ENCODE measurements around the gene ANKH. TPM values are rescaled to one million over a fixed set of nuclear protein-coding genes. Genes with fewer than 3 reads are reported as not detected.

Gene ANKH
- polyA plus RNA-seq, 4 donors = 33.0 to 82.2 (median 41.9) TPM

- H3K36me3 ChIP-seq (ENCODE audit: control insufficient read depth in 3 of 3, insufficient read depth in 2 of 3, low read depth in 1 of 3, low read length in 3 of 3) = peaks cover 20 to 37% (median 35%) of the 10 kb centered on the region in 3 donors
Measured at GRCh38 chr5:14695152-14695551, 176.4 kb downstream of the ANKH start.

GRCh38 chr5:14693070-14693469 lies 178.5 kb downstream of the ANKH start:
- peaks cover 20 to 37% (median 36%) of the 10 kb centered on the region in 3 donors for H3K36me3 ChIP-seq (ENCODE audit: control insufficient read depth in 3 of 3, insufficient read depth in 2 of 3, low read depth in 1 of 3, low read length in 3 of 3)
- 96 to 98% (median 98%) methylated on average over 5 of the region's 5 CpGs for WGBS, 3 donors
- no peak overlapping the region for H3K4me3 ChIP-seq (ENCODE audit: low read depth in 1 of 3, low read length in 3 of 3)
- H3K27me3 ChIP-seq (ENCODE audit: control insufficient read depth in 3 of 3, insufficient read depth in 3 of 3, low read length in 3 of 3) = no peaks in the 10 kb centered on the region
- DNase-seq = no peak
- no peaks in the 10 kb centered on the region for H3K4me1 ChIP-seq (ENCODE audit: control insufficient read depth in 3 of 3, insufficient read depth in 2 of 3, low read depth in 1 of 3, low read length in 2 of 3)
- H3K27ac ChIP-seq (ENCODE audit: low read depth in 1 of 3, low read length in 2 of 3) = no peak overlapping the region
- FAIRE-seq = no peak
- peaks cover 0 to 10% of the 10 kb centered on the region in 2 donors for H3K9me3 ChIP-seq (ENCODE audit: control insufficient read depth in 2 of 2, insufficient read depth in 1 of 2, low read depth in 1 of 2, low read length in 1 of 2)

More at GRCh38 chr5:14695152-14695551, 176.4 kb downstream of the ANKH start:
- WGBS, 3 donors = 84 to 90% (median 85%) methylated on average over 2 of the region's 2 CpGs
- Histone ChIP-seq H3K4me1 (ENCODE audit: control insufficient read depth in 3 of 3, insufficient read depth in 2 of 3, low read depth in 1 of 3, low read length in 2 of 3) (no peaks in the 10 kb centered on the region), H3K27me3 (ENCODE audit: control insufficient read depth in 3 of 3, insufficient read depth in 3 of 3, low read length in 3 of 3) (no peaks in the 10 kb centered on the region), H3K4me3 (ENCODE audit: low read depth in 1 of 3, low read length in 3 of 3) (no peak overlapping the region), H3K27ac (ENCODE audit: low read depth in 1 of 3, low read length in 2 of 3) (no peak overlapping the region), H3K9me3 (ENCODE audit: control insufficient read depth in 2 of 2, insufficient read depth in 1 of 2, low read depth in 1 of 2, low read length in 1 of 2) (peaks cover 0 to 4% of the 10 kb centered on the region in 2 donors)
- no peak for FAIRE-seq
- DNase-seq = no peak

GRCh38 chr5:14687023-14687665 lies 184.4 kb downstream of the ANKH start:
- FAIRE-seq (no peak), DNase-seq (no peak)
- H3K36me3 ChIP-seq (ENCODE audit: control insufficient read depth in 3 of 3, insufficient read depth in 2 of 3, low read depth in 1 of 3, low read length in 3 of 3) = peaks cover 25 to 41% (median 33%) of the 10 kb centered on the region in 3 donors
- H3K4me1 ChIP-seq (ENCODE audit: control insufficient read depth in 3 of 3, insufficient read depth in 2 of 3, low read depth in 1 of 3, low read length in 2 of 3) = no peaks in the 10 kb centered on the region
- peaks cover 0 to 10% of the 10 kb centered on the region in 2 donors for H3K9me3 ChIP-seq (ENCODE audit: control insufficient read depth in 2 of 2, insufficient read depth in 1 of 2, low read depth in 1 of 2, low read length in 1 of 2)
- no peaks in the 10 kb centered on the region for H3K27me3 ChIP-seq (ENCODE audit: control insufficient read depth in 3 of 3, insufficient read depth in 3 of 3, low read length in 3 of 3)
- WGBS, 3 donors = 59 to 77% (median 63%) methylated on average over 4 of the region's 4 CpGs
- H3K27ac ChIP-seq (ENCODE audit: low read depth in 1 of 3, low read length in 2 of 3) = no peak overlapping the region
- H3K4me3 ChIP-seq (ENCODE audit: low read depth in 1 of 3, low read length in 3 of 3) = no peak overlapping the region

- no peak for FAIRE-seq
- peaks cover 29 to 45% (median 34%) of the 10 kb centered on the region in 3 donors for H3K36me3 ChIP-seq (ENCODE audit: control insufficient read depth in 3 of 3, insufficient read depth in 2 of 3, low read depth in 1 of 3, low read length in 3 of 3)
- no peaks in the 10 kb centered on the region for H3K27me3 ChIP-seq (ENCODE audit: control insufficient read depth in 3 of 3, insufficient read depth in 3 of 3, low read length in 3 of 3)
- H3K4me3 ChIP-seq (ENCODE audit: low read depth in 1 of 3, low read length in 3 of 3) = no peak overlapping the region
- no peak for DNase-seq
- H3K9me3 ChIP-seq (ENCODE audit: control insufficient read depth in 2 of 2, insufficient read depth in 1 of 2, low read depth in 1 of 2, low read length in 1 of 2) = peaks cover 0 to 10% of the 10 kb centered on the region in 2 donors
- H3K4me1 ChIP-seq (ENCODE audit: control insufficient read depth in 3 of 3, insufficient read depth in 2 of 3, low read depth in 1 of 3, low read length in 2 of 3) = no peaks in the 10 kb centered on the region
- H3K27ac ChIP-seq (ENCODE audit: low read depth in 1 of 3, low read length in 2 of 3) = no peak overlapping the region
Measured at GRCh38 chr5:14686517-14686916, 185.1 kb downstream of the ANKH start.

- 39 to 42% (median 39%) methylated on average over 6 of the region's 6 CpGs for WGBS, 3 donors
- peaks cover 24 to 50% (median 40%) of the 10 kb centered on the region in 3 donors for H3K36me3 ChIP-seq (ENCODE audit: control insufficient read depth in 3 of 3, insufficient read depth in 2 of 3, low read depth in 1 of 3, low read length in 3 of 3)
- FAIRE-seq (no peak), DNase-seq (peak; percentile 48 to 57)
- H3K4me3 ChIP-seq (ENCODE audit: low read depth in 1 of 3, low read length in 3 of 3) = no peak overlapping the region
- H3K27ac ChIP-seq (ENCODE audit: low read depth in 1 of 3, low read length in 2 of 3) = no peak overlapping the region
- H3K9me3 ChIP-seq (ENCODE audit: control insufficient read depth in 2 of 2, insufficient read depth in 1 of 2, low read depth in 1 of 2, low read length in 1 of 2) = peaks cover 0 to 10% of the 10 kb centered on the region in 2 donors
- H3K27me3 ChIP-seq (ENCODE audit: control insufficient read depth in 3 of 3, insufficient read depth in 3 of 3, low read length in 3 of 3) = no peaks in the 10 kb centered on the region
- H3K4me1 ChIP-seq (ENCODE audit: control insufficient read depth in 3 of 3, insufficient read depth in 2 of 3, low read depth in 1 of 3, low read length in 2 of 3) = no peaks in the 10 kb centered on the region
Measured at GRCh38 chr5:14685757-14686156, 185.8 kb downstream of the ANKH start.

DNA sequence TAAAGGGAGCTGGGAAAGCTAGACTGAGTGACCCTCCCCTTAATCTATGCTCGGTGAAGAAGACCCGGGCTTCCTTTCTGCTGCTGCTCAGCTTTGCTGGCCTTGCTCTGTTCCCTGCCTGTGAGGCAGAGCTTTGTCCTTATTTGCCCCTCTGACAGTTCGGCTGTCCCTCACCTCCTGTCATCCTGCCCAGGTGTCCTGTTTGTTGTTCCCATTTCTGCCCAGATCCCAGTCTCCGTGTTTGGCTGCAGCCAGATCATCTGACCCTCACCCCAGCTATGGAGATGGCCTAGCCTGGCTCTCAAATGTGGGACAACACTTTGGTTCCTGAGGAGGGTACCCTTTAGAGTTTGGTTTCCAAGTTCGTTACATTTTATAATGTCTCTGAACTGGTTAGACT lies 186.8 kb downstream of the ANKH start:
- H3K27ac ChIP-seq (ENCODE audit: low read depth in 1 of 3, low read length in 2 of 3) = no peak overlapping the region
- H3K36me3 ChIP-seq (ENCODE audit: control insufficient read depth in 3 of 3, insufficient read depth in 2 of 3, low read depth in 1 of 3, low read length in 3 of 3) = peaks cover 18 to 50% (median 37%) of the 10 kb centered on the region in 3 donors
- H3K4me1 ChIP-seq (ENCODE audit: control insufficient read depth in 3 of 3, insufficient read depth in 2 of 3, low read depth in 1 of 3, low read length in 2 of 3) = no peaks in the 10 kb centered on the region
- DNase-seq (no peak), FAIRE-seq (no peak)
- H3K27me3 ChIP-seq (ENCODE audit: control insufficient read depth in 3 of 3, insufficient read depth in 3 of 3, low read length in 3 of 3) = no peaks in the 10 kb centered on the region
- H3K9me3 ChIP-seq (ENCODE audit: control insufficient read depth in 2 of 2, insufficient read depth in 1 of 2, low read depth in 1 of 2, low read length in 1 of 2) = peaks cover 0 to 2% of the 10 kb centered on the region in 2 donors
- H3K4me3 ChIP-seq (ENCODE audit: low read depth in 1 of 3, low read length in 3 of 3) = no peak overlapping the region
- 72 to 83% (median 79%) methylated on average over 5 of the region's 5 CpGs for WGBS, 3 donors

GRCh38 chr5:14683906-14684455 lies 187.6 kb downstream of the ANKH start:
- DNase-seq (no peak), FAIRE-seq (no peak)
- H3K4me3 ChIP-seq (ENCODE audit: low read depth in 1 of 3, low read length in 3 of 3) = no peak overlapping the region
- 60 to 71% (median 60%) methylated on average over 4 of the region's 4 CpGs for WGBS, 3 donors
- no peaks in the 10 kb centered on the region for H3K4me1 ChIP-seq (ENCODE audit: control insufficient read depth in 3 of 3, insufficient read depth in 2 of 3, low read depth in 1 of 3, low read length in 2 of 3)
- H3K9me3 ChIP-seq (ENCODE audit: control insufficient read depth in 2 of 2, insufficient read depth in 1 of 2, low read depth in 1 of 2, low read length in 1 of 2) = no peaks in the 10 kb centered on the region
- H3K27ac ChIP-seq (ENCODE audit: low read depth in 1 of 3, low read length in 2 of 3) = no peak overlapping the region
- peaks cover 18 to 50% (median 36%) of the 10 kb centered on the region in 3 donors for H3K36me3 ChIP-seq (ENCODE audit: control insufficient read depth in 3 of 3, insufficient read depth in 2 of 3, low read depth in 1 of 3, low read length in 3 of 3)
- H3K27me3 ChIP-seq (ENCODE audit: control insufficient read depth in 3 of 3, insufficient read depth in 3 of 3, low read length in 3 of 3) = no peaks in the 10 kb centered on the region

DNA sequence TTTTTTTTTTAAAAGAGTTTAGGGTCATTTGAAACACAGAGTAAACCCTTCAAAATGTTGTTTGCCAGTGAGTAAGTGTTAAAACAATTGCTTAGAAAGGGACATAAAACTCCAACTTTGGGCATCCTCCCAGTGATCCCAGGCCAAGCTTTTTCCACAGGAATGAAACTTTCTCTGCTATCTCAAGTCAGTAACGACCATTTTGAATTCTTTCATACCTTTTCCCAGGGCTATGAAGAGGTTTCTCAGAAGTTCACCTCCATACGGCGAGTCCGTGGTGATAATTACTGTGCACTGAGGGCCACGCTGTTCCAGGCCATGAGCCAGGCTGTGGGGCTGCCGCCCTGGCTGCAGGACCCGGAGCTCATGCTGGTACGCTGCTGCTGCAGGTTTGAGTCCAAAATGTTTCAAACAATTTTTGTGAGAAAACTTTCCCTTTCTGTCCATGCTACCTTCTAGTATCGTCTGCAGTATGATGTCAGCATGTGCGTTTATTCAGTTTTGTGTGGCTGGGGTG lies 190.3 kb downstream of the ANKH start:
- Histone ChIP-seq H3K36me3 (ENCODE audit: control insufficient read depth in 3 of 3, insufficient read depth in 2 of 3, low read depth in 1 of 3, low read length in 3 of 3) (peaks cover 7 to 47% (median 29%) of the 10 kb centered on the region in 3 donors), H3K4me1 (ENCODE audit: control insufficient read depth in 3 of 3, insufficient read depth in 2 of 3, low read depth in 1 of 3, low read length in 2 of 3) (no peaks in the 10 kb centered on the region), H3K27ac (ENCODE audit: low read depth in 1 of 3, low read length in 2 of 3) (no peak overlapping the region), H3K27me3 (ENCODE audit: control insufficient read depth in 3 of 3, insufficient read depth in 3 of 3, low read length in 3 of 3) (no peaks in the 10 kb centered on the region), H3K9me3 (ENCODE audit: control insufficient read depth in 2 of 2, insufficient read depth in 1 of 2, low read depth in 1 of 2, low read length in 1 of 2) (no peaks in the 10 kb centered on the region), H3K4me3 (ENCODE audit: low read depth in 1 of 3, low read length in 3 of 3) (no peak overlapping the region)
- 94 to 97% (median 96%) methylated on average over 10 of the region's 10 CpGs for WGBS, 3 donors
- DNase-seq (no peak), FAIRE-seq (no peak)
